Cardiac fibroblast (primary cell): ENCODE data around the gene PTPN2.
"Not testable (repeated sequence)": the region's sequence is repeated elsewhere in the genome, so short reads cannot be mapped to it uniquely, and the experiment has no call there.

Experiments used
- DNase-seq, 2 donors: peaks; one replicate each; pipeline versions ENCODE4 v3.0.0 to v3.0.0-alpha.2; 2010; ENCODE audit warnings: low read depth in 2 of 2
- H3K4me3 ChIP-seq, 2 donors: replicated peaks in 1 of 2; 1 replicate in 1 of 2; 2 replicates in 1 of 2; pipeline ENCODE4 v1.5.1; 2011; ENCODE audit warnings: low read depth in 2 of 2, low read length in 2 of 2, mild to moderate bottlenecking in 2 of 2, moderate library complexity in 1 of 2
- TF ChIP-seq, protein P1 (sequence below): IDR thresholded peaks from one replicate; pipeline ENCODE4 v1.5.1; 2011; ENCODE audit warnings: low read depth, mild to moderate bottlenecking, low read length, inconsistent platforms

The PTPN2 gene

DNA sequence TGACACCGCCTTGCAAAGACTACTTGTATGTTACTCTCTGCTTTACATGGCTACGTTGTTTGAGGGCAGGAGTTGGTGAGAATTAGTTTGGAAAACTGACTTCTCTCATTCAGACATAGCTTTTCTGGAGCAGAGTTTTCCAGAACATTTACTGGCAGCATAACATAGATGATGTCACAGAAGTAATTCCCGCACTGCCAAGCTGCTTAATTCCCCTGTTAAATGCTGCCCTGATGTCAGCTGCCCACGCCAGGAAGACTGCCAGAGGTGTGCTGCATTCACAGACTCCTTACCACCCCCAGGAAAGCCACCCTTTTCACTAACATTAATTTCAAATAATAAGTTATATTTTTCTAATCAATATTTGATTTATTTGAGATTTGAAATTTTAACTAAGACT lies 24.7 kb upstream of the PTPN2 start:
- no peak overlapping the region for H3K4me3 ChIP-seq
- TF ChIP-seq, protein P1, sequence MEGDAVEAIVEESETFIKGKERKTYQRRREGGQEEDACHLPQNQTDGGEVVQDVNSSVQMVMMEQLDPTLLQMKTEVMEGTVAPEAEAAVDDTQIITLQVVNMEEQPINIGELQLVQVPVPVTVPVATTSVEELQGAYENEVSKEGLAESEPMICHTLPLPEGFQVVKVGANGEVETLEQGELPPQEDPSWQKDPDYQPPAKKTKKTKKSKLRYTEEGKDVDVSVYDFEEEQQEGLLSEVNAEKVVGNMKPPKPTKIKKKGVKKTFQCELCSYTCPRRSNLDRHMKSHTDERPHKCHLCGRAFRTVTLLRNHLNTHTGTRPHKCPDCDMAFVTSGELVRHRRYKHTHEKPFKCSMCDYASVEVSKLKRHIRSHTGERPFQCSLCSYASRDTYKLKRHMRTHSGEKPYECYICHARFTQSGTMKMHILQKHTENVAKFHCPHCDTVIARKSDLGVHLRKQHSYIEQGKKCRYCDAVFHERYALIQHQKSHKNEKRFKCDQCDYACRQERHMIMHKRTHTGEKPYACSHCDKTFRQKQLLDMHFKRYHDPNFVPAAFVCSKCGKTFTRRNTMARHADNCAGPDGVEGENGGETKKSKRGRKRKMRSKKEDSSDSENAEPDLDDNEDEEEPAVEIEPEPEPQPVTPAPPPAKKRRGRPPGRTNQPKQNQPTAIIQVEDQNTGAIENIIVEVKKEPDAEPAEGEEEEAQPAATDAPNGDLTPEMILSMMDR: no peak
- peak; percentile 18 to 56 for DNase-seq

DNA sequence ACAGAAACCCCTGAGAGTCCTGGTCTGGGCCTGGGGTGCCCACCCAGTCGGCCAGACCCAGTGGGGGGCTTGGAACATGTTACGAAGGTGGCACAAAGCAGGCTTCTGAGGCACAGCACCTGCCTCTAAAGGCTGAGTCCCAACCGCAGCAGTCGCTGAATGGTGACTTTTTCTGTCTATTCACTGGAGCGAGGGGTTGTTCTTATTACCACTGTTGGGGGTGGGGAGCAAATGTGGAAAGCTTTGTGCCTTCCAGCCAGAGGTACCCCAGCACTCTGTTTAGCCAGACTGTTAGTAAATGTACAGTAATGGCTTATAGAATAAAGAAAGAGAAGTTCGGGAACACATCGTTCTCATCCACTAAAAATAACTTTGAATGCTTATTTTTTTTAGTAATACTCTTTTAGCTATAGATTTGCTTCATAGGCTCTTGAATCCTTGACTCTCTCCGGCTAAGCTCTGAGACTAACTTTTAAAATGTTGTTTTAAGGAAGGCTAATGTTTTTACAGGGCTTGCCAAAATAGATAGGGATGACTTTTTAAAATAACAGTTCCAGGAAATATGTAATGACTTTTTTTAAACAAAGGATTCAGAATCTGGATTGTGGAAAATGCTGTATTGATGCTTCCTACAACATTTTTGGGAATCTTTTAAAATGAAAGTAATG lies 23.4 kb upstream of the PTPN2 start:
- TF ChIP-seq, protein P1: no peak
- DNase-seq: peak; percentile 61 to 79
- peak overlapping the region in 1 of 2 donors; percentile 6 for H3K4me3 ChIP-seq

DNA sequence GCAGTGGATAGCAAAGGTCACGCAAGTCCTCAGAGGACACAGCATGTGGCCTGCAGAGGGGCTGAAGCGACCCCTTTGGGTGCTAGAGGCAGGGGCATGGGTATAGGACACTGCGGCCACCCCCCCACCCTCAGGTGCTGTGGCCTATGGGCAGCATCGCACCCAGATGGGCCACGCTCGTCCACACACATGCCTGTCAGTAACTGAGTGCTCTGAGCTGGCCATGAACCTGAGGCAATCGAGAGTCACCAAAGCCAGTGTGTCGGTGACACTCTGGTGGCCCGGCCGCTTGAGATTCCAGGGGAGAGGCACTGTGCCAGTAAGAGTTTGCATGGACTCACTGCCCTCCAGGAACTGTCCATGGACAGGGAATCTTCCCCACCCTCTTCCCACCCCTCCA lies 22.7 kb upstream of the PTPN2 start:
- H3K4me3 ChIP-seq: no peak overlapping the region
- TF ChIP-seq, protein P1: no peak
- no peak for DNase-seq

DNA sequence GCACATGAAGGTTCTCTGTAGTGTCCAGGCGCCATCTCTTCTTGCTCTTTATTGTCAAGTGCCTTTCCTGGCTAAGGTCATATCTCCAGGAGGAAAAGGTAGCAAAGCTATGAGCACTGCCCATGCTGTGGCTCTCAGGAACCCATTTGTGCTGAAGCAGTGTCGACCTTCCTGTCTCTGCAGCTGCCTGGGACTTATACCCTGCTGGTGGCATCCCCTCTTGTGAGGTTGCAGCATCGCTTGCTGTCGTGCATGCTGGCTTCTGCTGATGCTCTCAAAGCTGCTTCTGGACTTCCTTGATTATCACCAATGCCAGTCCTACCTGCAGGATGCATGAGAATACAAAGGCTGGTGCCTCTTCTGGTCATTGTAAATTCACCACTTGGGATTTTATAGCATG lies 22.1 kb upstream of the PTPN2 start:
- DNase-seq: no peak
- H3K4me3 ChIP-seq: no peak overlapping the region
- TF ChIP-seq, protein P1: no peak

DNA sequence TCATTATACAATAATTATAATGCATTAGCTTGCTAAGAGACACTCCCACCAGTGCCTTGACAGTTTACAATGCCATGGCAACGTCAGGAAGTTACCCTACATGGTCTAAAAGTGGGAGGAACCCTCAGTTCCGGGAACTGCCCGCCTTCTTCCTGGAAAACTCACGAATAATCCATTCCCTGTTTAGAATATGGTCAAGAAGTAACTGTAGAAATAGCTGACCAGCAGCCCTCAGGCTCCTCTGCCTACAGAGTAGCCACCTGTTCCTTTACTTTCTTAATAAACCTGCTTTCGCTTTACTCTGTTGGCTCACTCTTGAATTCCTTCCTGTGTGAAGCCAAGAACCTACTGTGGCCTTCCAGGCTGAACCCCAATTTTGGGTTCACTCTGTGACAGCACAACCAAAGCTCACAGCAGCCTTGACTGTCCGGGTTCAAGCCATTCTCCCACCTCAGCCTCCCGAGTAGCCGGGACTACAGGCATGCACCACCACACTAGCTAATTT lies 20.0 kb upstream of the PTPN2 start:
- TF ChIP-seq, protein P1: no peak
- DNase-seq: peak; percentile 27 to 68
- H3K4me3 ChIP-seq: no peak overlapping the region

DNA sequence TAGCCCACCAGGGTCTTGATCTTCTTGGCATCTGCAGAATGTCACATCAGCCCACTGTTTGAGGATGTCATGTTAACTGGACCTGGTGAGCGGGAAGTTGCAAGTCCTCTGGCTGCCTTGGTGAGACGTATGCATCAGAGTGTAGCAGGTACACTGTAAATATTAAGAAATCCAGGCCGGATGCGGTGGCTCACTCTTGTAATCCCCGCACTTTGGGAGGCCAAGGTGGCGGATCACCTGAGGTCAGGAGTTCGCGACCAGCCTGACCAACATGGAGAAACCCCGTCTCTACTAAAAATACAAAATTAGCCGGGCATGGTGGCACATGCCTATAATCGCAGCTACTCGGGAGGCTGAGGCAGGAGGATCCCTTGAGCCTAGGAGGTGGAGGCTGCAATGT lies 17.2 kb upstream of the PTPN2 start:
- not testable (repeated sequence) for H3K4me3 ChIP-seq, DNase-seq

DNA sequence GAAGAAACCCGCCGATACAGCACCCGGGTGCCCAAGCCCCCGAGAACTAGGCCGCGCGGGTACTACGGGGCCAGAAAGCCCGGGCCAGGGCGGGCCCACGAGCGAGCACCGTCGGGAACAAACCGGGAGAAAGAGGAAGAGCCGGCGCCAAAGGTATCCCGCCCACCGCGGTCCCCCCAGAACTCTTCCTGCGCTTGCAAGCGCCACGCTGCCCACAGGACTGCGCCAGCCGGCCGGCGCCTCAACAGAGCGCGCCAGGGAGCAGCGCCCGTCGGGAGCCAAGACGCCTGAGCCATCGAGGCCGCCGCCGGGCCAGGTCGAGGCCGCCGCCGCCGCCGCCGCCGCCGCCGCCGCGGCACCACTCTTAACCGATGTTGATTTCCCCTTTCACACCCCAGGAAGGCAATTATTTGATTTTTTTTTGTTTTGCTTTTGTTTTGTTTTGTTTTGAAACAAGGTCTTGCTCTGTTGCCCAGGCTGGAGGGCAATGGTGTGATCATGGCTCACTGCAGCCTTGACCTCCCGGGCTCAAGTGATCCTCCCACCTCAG lies 12.8 kb upstream of the PTPN2 start:
- DNase-seq, H3K4me3 ChIP-seq: not testable (repeated sequence)

DNA sequence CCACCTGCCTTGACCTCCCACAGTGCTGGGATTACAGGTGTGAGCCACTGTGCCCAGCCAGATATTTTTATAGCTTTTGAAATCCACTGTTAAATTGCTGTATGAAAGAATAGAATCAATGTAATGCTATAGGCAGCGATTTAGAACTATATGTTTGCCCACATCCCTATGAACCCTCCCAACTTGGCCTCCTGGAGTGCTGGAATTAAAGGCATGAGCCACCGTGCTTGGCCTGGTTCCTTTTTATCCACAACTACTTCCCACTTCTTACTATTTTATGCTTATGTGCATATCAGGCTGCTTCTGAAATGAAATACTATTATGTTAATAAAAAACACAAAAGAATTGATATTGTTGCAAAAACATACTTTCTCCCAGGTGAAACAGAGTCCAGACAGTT lies 11.6 kb upstream of the PTPN2 start:
- DNase-seq: no peak
- TF ChIP-seq, protein P1: no peak
- H3K4me3 ChIP-seq: no peak overlapping the region
